Erythroblast (primary cell): ENCODE results near the gene IL17RE.

Experiments
- GATA1 ChIP-seq: IDR thresholded peaks from 2 replicates; pipeline ENCODE4 v1.6.1; 2011; ENCODE audit warnings: low read depth, mild to moderate bottlenecking, control low read depth, low read length, moderate library complexity
- POLR2A ChIP-seq: IDR thresholded peaks from 2 replicates; pipeline ENCODE4 v1.6.1; 2011; ENCODE audit warnings: mild to moderate bottlenecking, low read length

- no peak for TF ChIP-seq POLR2A
- TF ChIP-seq GATA1, result no peak
Measured at GRCh38 chr3:9918261-9919038, 15.8 kb downstream of the IL17RE start.
